BLaER1 treated with 17β-estradiol and CSF1 and Interleukin-3, amounts not matched to agents 10 nM and 100 nM (cell line): ENCODE measurements around the gene CROCC.
"Not testable (repeated sequence)": the region's sequence is repeated elsewhere in the genome, so short reads cannot be mapped to it uniquely, and the experiment has no call there.

Experiments used
- H3K27ac ChIP-seq, 11 experiments: shearing (Covaris generic); formaldehyde crosslinking; 2 replicates each; pipeline ENCODE4 v1.8.1; 2022
- H3K27me3 ChIP-seq, 11 experiments: shearing (Covaris generic); formaldehyde crosslinking; 2 replicates each; pipeline ENCODE4 v1.8.1; 2022
- H3K36me3 ChIP-seq, 11 experiments: shearing (Covaris generic); formaldehyde crosslinking; 2 replicates each; pipeline ENCODE4 v1.8.1; 2022
- H3K4me1 ChIP-seq, 10 experiments: shearing (Covaris generic); formaldehyde crosslinking; 2 replicates each; pipeline ENCODE4 v1.8.1; 2022
- H3K4me2 ChIP-seq, 11 experiments: shearing (Covaris generic); formaldehyde crosslinking; 2 replicates each; pipeline ENCODE4 v1.8.1; 2022
- H3K4me3 ChIP-seq, 10 experiments: shearing (Covaris generic); formaldehyde crosslinking; 2 replicates each; pipeline ENCODE4 v1.8.1; 2022
- H3K9ac ChIP-seq, 11 experiments: shearing (Covaris generic); formaldehyde crosslinking; 2 replicates each; pipeline ENCODE4 v1.8.1; 2022
- H3K9me3 ChIP-seq, 11 experiments: shearing (Covaris generic); formaldehyde crosslinking; replicated peaks in 1 of 11; 2 replicates each; pipeline ENCODE4 v1.8.1; 2022
- H4K20me1 ChIP-seq, 11 experiments: shearing (Covaris generic); formaldehyde crosslinking; 2 replicates each; pipeline ENCODE4 v1.8.1; 2022
- Cebpa-rat ChIP-seq, 11 experiments: shearing (Covaris generic); IDR thresholded peaks; 2 replicates each; pipeline ENCODE4 v1.8.1; 2022

CROCC gene

DNA sequence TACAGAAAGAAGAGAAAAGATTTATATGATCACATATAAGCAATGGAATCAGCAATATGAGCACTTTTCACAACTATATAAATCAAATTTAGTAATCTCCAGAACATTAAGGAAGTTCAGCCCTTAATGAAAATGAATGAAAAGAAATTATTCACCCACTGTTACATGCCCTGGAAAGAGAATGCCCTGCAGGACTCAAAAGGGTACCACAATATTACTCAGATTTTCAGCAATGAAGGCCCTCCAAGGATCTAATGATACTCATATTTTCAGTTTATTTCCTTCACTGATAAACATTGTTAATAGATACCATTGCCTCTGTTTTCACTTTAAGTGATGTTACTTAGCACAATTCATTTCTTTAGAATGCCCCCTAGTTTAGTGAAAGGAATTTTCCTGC is 23.4 kb upstream of the CROCC start:
- peaks cover 29 to 56% (median 45%) of the 10 kb centered on the region in 10 experiments for H3K4me1 ChIP-seq
- not testable (repeated sequence) for H3K27me3 ChIP-seq, H3K4me3 ChIP-seq, H4K20me1 ChIP-seq, H3K36me3 ChIP-seq, H3K9me3 ChIP-seq, H3K27ac ChIP-seq
- peak overlapping the region in 6 of 11 experiments; percentile 1 to 98 (median 26); a peak in 7 of 22 replicates for H3K4me2 ChIP-seq
- peak overlapping the region in 1 of 11 experiments; percentile 6; a peak in 1 of 22 replicates for H3K9ac ChIP-seq

DNA sequence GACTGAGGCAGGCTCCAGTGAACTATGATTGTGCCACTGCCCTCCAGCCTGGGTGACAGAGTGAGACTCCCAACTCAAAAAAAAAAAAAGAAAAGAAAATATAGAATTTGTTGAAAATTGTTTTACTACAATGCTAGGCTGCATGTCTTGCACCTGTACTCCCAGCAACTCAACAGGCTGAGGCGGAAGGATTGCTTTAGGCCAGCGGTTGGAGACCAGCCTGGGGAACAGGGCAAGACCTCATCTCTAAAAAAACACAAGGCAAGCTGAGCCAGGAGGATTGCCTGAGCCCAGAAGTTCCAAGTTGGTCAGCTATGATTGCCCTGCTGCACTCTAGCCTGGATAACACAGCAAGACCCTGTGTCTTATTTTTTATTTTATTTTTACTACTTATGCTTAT is 22.7 kb upstream of the CROCC start:
- peak overlapping the region in 3 of 11 experiments; percentile 6 to 32 (median 12); a peak in 1 of 22 replicates for H3K9ac ChIP-seq
- H3K4me3 ChIP-seq, H3K36me3 ChIP-seq, H3K27me3 ChIP-seq, H4K20me1 ChIP-seq, H3K27ac ChIP-seq, H3K9me3 ChIP-seq: not testable (repeated sequence)
- H3K4me2 ChIP-seq = 0 out of 22 replicates have a peak overlapping the region, but pooled peaks of 1 of the 11 experiments have one; percentile 27
- H3K4me1 ChIP-seq = peaks cover 32 to 60% (median 49%) of the 10 kb centered on the region in 10 experiments

DNA sequence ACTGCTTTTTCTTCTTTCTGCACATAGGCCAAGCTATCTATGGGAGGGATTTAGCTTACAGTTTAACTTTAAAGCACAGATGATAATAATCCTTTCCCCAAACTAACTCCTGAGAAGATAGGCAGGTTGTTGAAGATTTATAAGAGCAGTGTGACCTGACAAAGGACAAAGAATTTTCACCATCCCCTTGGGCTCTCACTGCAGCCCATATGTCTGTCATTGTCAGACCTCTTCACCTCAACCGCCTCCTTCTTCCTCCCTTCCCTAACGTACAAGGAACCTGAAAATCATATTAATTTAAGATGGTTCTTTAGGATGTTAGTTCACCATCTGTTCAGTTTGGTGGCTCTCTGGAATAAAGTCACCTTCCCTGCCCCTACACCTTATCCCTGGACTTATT is 21.0 kb upstream of the CROCC start:
- Histone ChIP-seq H3K4me3 (no peak overlapping the region), H3K4me2 (peak overlapping the region; percentile 1 to 49 (median 27); a peak in 9 of 22 replicates), H3K9me3 (peaks cover 0 to 5% (median 3%) of the 10 kb centered on the region in 11 experiments; a peak in 13 of 22 replicates), H3K27ac (no peak overlapping the region), H3K9ac (peak overlapping the region in 3 of 11 experiments; percentile 4 to 24 (median 23); a peak in 3 of 22 replicates), H3K4me1 (peaks cover 37 to 66% (median 52%) of the 10 kb centered on the region in 10 experiments), H3K36me3 (no peaks in the 10 kb centered on the region), H4K20me1 (no peaks in the 10 kb centered on the region), H3K27me3 (no peaks in the 10 kb centered on the region)
- TF ChIP-seq Cebpa-rat (IDR thresholded peaks at IDR 0.05) = no peak

DNA sequence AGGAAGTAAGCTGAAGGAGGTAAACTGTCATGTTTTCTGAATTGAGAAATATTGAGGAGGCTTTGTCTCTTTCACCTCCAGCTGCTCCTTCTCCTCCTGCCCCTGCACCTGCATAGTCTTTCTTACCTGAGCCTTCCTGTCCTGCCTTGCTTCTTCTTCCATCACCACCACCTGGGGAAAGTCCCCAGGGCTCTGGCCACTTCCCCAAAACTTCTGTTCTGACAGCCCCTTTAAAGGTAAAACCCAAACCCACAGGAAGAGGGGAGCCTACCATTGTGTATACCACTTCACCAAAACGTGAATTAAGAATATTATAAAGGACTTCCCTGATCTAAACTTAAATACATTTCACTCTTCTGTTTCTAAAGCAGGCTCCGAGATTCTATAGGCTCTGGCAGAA is 20.4 kb upstream of the CROCC start:
- H3K9ac ChIP-seq = peak overlapping the region in 2 of 11 experiments; percentile 23 to 24; a peak in 1 of 22 replicates
- H3K4me3 ChIP-seq, H3K27me3 ChIP-seq, H3K27ac ChIP-seq, H3K36me3 ChIP-seq, H4K20me1 ChIP-seq: not testable (repeated sequence)
- peaks cover 42 to 72% (median 58%) of the 10 kb centered on the region in 10 experiments for H3K4me1 ChIP-seq
- H3K9me3 ChIP-seq = peaks cover 6 to 11% (median 9%) of the 10 kb centered on the region in 11 experiments; a peak in 20 of 22 replicates
- peak overlapping the region in 9 of 11 experiments; percentile 1 to 49 (median 33); a peak in 9 of 22 replicates for H3K4me2 ChIP-seq

DNA sequence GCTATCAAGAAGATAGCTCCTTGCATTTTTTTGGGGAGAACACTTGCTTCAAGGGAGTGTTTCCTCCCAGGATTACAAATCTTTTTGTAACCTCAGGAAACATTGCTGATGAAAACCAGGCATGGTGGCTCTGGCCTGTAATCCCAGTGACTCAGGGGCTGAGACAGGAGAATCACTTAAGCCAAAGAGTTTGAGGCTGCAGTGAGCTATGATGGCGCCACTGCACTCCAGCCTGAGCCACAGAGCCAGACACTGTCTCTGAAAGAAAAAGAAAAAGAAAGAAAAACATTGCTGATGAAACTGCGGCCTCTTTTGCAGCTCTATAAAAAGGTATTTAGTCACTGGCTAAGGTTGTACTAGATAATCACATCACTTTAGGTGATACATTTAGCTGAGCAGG is 18.7 kb upstream of the CROCC start:
- Histone ChIP-seq H3K4me2 (peak overlapping the region; percentile 83 to 94 (median 90)), H3K4me1 (peaks cover 49 to 72% (median 60%) of the 10 kb centered on the region in 10 experiments), H3K9me3 (peaks cover 12 to 20% (median 16%) of the 10 kb centered on the region in 11 experiments; a peak in 20 of 22 replicates), H3K27me3 (no peaks in the 10 kb centered on the region), H3K36me3 (no peaks in the 10 kb centered on the region), H3K4me3 (peak overlapping the region in 9 of 10 experiments; percentile 59 to 74 (median 66); a peak in 13 of 20 replicates), H3K9ac (peak overlapping the region in 10 of 11 experiments; percentile 22 to 97 (median 96); a peak in 18 of 22 replicates), H4K20me1 (no peaks in the 10 kb centered on the region), H3K27ac (peak overlapping the region in 9 of 11 experiments; percentile 96 to 98 (median 98); a peak in 13 of 22 replicates)
- TF ChIP-seq Cebpa-rat (IDR thresholded peaks at IDR 0.05) = peak in 1 of 11 experiments; percentile 21; a peak in 1 of 22 replicates

DNA sequence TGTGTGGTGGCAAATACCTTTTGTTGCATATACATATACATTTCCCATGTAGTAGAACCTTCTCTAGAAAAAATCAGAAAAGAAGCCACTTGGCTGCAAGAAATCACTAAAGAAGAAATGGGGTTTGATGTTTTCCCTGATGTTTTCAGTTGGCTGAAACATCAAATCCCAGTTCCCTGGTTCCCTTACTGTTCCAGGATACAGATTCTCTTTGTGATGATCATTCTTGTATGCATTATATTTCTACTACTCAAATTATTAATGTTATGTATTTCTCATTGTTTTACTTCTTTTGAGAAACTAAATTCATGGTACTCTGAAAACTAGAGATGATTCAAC is 18.3 kb upstream of the CROCC start:
- Histone ChIP-seq H3K9ac (peak overlapping the region; percentile 94 to 97 (median 96)), H3K9me3 (peaks cover 12 to 20% (median 16%) of the 10 kb centered on the region in 11 experiments; a peak in 20 of 22 replicates), H3K4me2 (peak overlapping the region; percentile 83 to 94 (median 90)), H4K20me1 (no peaks in the 10 kb centered on the region), H3K27me3 (no peaks in the 10 kb centered on the region), H3K4me3 (peak overlapping the region; percentile 59 to 74 (median 66)), H3K27ac (peak overlapping the region; percentile 96 to 98 (median 98); a peak in 21 of 22 replicates), H3K4me1 (peaks cover 51 to 73% (median 63%) of the 10 kb centered on the region in 10 experiments), H3K36me3 (no peaks in the 10 kb centered on the region)
- TF ChIP-seq Cebpa-rat (IDR thresholded peaks at IDR 0.05) = no peak

DNA sequence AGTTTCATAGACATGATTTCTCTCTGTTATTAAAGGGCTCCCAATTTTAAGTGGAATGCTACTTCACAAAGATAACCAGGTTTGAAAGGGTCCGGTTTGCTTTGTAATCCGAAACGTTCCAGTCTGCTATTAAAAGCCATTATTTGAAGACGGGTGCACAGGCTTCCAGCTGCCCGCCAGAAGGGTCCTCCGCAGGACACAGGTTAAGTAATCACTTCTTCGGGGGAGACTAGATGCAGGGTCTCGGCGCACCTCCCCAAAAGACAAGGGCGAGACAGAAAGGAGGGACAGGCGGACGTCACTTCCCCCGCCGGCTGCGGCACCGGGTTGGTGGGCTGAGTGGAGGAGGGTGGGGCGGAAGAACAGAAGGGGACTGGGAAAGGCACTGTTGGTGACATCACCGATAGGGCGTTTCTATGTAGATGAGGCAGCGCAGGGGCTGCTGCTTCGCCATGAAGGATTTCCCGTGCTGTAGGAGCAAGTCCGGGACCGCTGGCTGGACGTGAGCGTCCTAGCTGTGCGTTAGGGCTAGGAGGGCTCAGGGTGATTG is 17.1 kb upstream of the CROCC start:
- Histone ChIP-seq H3K4me2 (peak overlapping the region; percentile 83 to 94 (median 90)), H3K4me3 (peak overlapping the region; percentile 59 to 74 (median 66)), H3K9ac (peak overlapping the region; percentile 94 to 97 (median 96)), H3K9me3 (peaks cover 12 to 20% (median 16%) of the 10 kb centered on the region in 11 experiments; a peak in 20 of 22 replicates), H3K27ac (peak overlapping the region; percentile 96 to 98 (median 98)), H3K36me3 (no peaks in the 10 kb centered on the region), H3K4me1 (peaks cover 48 to 67% (median 59%) of the 10 kb centered on the region in 10 experiments), H4K20me1 (no peaks in the 10 kb centered on the region), H3K27me3 (no peaks in the 10 kb centered on the region)
- no peak for TF ChIP-seq Cebpa-rat (IDR thresholded peaks at IDR 0.05)

DNA sequence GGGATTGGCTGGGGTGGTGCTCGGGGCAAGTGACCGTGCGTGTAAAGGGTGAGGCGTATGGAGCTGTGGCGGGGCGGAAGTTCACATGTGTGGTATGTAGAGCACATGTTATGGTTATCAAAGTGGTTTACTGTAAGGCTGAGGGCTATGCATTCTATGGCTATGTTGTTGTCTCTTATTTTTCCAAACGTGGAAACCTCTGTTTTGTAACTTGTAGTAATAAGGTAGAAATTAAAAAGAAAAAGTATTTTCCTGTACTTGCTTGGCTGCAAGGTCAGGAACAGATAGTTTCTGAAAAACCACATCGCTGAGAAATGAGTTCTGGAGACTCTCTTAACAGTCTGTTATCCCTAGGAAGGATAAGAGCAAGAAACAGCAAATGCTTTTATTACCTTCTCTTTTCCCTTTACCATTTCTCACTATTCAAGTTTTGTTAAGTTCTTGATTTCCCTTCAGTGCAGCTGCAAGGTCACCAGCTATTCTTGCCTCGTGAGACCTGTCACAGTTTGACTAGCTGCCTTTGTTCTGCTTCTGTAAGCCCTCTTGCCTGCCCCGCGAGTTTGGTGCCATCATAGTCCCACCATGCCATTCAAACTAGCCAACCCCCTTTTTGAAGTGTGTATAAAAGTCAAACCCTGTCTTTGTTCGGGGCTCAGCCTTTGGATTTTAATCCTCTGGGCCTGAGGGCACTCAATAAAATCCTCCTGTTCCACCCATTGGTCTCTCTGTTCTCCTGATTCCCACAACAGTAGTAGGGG is 16.4 kb upstream of the CROCC start:
- Histone ChIP-seq H4K20me1 (no peaks in the 10 kb centered on the region), H3K27ac (peak overlapping the region; percentile 96 to 98 (median 98)), H3K9me3 (peaks cover 12 to 20% (median 16%) of the 10 kb centered on the region in 11 experiments; a peak in 20 of 22 replicates), H3K36me3 (no peaks in the 10 kb centered on the region), H3K4me2 (peak overlapping the region; percentile 83 to 94 (median 90)), H3K4me3 (peak overlapping the region; percentile 59 to 74 (median 66)), H3K9ac (peak overlapping the region; percentile 94 to 97 (median 96)), H3K4me1 (peaks cover 48 to 68% (median 59%) of the 10 kb centered on the region in 10 experiments), H3K27me3 (no peaks in the 10 kb centered on the region)
- no peak for TF ChIP-seq Cebpa-rat (IDR thresholded peaks at IDR 0.05)
